ENCODE measurements around the gene THSD4. TPM values are rescaled to one million over a fixed set of nuclear protein-coding genes. Genes with fewer than 3 reads are reported as not detected.

THSD4 gene
- total RNA-seq, 1 experiment from 2014 or later = 65.4 TPM

DNA sequence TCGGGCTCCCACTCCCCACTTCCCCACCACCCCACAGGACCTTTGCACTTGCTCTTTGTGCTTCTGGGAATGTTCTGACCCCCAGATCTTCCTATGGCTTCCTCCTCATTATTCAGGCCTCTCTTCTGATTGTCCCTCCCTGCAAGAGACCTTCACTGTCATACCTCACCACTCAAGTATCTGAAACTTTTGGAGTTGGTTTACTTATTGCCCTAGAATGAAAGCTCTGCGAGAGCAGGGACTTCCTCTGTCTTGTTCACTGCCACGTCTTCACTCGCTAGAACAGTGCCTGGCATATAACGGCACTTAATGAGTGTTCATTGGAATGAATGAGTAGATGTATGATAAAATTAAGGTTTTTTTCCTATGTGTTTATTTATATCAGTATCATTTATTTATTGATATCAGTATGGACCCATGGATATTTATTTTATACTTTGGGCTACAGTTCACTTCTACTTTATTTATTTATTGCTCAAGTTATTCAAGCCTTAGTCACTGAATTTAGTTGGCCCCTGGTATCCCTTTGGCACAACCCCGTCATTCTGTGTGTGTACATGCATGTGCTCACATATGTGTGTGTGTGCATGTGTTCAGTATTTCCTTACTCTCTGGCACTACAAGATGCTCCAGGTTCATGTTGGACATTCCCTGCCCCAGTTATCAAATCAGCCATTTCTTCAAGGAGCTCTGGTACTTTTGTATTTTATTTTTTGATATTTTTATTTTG is 197.6 kb downstream of the THSD4 start:
- no peaks in the 10 kb centered on the region for H3K36me3 ChIP-seq (ENCODE audit: control insufficient read depth, insufficient read depth, low read length)
- POLR2A ChIA-PET = no interaction called here
- CTCF ChIA-PET = no interaction called here
- DNase-seq (ENCODE audit: low read depth, low spot score) (no peak), ATAC-seq (no peak)
- TF ChIP-seq SIN3A (IDR thresholded peaks at IDR 0.05; ENCODE audit: borderline replicate concordance, insufficient read depth, low read depth, low read length) = no peak
- TF ChIP-seq TCF7L2 (IDR thresholded peaks at IDR 0.05; ENCODE audit: low read depth, low read length) = no peak
- TF ChIP-seq, protein P1, sequence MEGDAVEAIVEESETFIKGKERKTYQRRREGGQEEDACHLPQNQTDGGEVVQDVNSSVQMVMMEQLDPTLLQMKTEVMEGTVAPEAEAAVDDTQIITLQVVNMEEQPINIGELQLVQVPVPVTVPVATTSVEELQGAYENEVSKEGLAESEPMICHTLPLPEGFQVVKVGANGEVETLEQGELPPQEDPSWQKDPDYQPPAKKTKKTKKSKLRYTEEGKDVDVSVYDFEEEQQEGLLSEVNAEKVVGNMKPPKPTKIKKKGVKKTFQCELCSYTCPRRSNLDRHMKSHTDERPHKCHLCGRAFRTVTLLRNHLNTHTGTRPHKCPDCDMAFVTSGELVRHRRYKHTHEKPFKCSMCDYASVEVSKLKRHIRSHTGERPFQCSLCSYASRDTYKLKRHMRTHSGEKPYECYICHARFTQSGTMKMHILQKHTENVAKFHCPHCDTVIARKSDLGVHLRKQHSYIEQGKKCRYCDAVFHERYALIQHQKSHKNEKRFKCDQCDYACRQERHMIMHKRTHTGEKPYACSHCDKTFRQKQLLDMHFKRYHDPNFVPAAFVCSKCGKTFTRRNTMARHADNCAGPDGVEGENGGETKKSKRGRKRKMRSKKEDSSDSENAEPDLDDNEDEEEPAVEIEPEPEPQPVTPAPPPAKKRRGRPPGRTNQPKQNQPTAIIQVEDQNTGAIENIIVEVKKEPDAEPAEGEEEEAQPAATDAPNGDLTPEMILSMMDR (IDR thresholded peaks at IDR 0.05) = no peak
- TF ChIP-seq, protein P2, sequence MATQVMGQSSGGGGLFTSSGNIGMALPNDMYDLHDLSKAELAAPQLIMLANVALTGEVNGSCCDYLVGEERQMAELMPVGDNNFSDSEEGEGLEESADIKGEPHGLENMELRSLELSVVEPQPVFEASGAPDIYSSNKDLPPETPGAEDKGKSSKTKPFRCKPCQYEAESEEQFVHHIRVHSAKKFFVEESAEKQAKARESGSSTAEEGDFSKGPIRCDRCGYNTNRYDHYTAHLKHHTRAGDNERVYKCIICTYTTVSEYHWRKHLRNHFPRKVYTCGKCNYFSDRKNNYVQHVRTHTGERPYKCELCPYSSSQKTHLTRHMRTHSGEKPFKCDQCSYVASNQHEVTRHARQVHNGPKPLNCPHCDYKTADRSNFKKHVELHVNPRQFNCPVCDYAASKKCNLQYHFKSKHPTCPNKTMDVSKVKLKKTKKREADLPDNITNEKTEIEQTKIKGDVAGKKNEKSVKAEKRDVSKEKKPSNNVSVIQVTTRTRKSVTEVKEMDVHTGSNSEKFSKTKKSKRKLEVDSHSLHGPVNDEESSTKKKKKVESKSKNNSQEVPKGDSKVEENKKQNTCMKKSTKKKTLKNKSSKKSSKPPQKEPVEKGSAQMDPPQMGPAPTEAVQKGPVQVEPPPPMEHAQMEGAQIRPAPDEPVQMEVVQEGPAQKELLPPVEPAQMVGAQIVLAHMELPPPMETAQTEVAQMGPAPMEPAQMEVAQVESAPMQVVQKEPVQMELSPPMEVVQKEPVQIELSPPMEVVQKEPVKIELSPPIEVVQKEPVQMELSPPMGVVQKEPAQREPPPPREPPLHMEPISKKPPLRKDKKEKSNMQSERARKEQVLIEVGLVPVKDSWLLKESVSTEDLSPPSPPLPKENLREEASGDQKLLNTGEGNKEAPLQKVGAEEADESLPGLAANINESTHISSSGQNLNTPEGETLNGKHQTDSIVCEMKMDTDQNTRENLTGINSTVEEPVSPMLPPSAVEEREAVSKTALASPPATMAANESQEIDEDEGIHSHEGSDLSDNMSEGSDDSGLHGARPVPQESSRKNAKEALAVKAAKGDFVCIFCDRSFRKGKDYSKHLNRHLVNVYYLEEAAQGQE (IDR thresholded peaks at IDR 0.05; ENCODE audit: insufficient read depth in 1 of 2, low read depth in 2 of 2, low read length in 1 of 2) = no peak
- no peak for TF ChIP-seq POLR2AphosphoS5 (IDR thresholded peaks at IDR 0.05; ENCODE audit: low read depth, low read length)
- no peaks in the 10 kb centered on the region for H3K9me3 ChIP-seq (ENCODE audit: control insufficient read depth, insufficient read depth, low read depth, low read length)
- no peaks in the 10 kb centered on the region for H3K4me1 ChIP-seq (ENCODE audit: control insufficient read depth, insufficient read depth, low read length)
- no peaks in the 10 kb centered on the region for H3K27me3 ChIP-seq (ENCODE audit: control insufficient read depth, insufficient read depth, low read length)
- no TSS peak for BruUV-seq (replicated peaks)
- in situ Hi-C loops (cut with HindIII; ENCODE audit: low pct_unique_long_range_greater_than_20kb, low sequenced_read_pairs) = no loop called here
- intact Hi-C loops (cut with micrococcal nuclease; ENCODE audit: unreplicated experiment) = no loop called here
- no peak overlapping the region for H3K4me3 ChIP-seq (ENCODE audit: low read depth in 2 of 2, low read length in 2 of 2)
- no peak overlapping the region for H3K27ac ChIP-seq (ENCODE audit: low read length)

DNA sequence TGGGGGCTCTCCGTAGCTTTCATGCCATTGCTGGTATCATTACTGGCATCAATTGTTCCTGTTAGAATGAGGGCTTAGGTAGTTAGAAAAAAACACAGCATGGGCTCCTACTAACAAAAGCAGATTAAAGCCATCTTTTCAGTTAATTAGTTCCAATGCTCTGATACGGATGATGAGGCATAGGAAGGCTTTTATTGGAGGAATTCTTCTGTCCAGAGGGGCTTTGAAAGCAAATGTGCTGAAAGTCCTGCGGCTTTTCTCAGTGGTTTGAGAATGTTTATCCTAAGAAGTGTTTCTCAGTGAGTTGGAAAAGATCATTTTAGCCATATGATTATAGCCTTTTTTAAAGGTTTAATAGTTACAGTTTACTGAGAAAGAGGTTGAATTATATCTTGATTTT is 198.5 kb downstream of the THSD4 start:
- Histone ChIP-seq H3K9me3 (ENCODE audit: control insufficient read depth, insufficient read depth, low read depth, low read length) (no peaks in the 10 kb centered on the region), H3K4me3 (ENCODE audit: low read depth in 2 of 2, low read length in 2 of 2) (no peak overlapping the region), H3K36me3 (ENCODE audit: control insufficient read depth, insufficient read depth, low read length) (no peaks in the 10 kb centered on the region), H3K27me3 (ENCODE audit: control insufficient read depth, insufficient read depth, low read length) (no peaks in the 10 kb centered on the region), H3K4me1 (ENCODE audit: control insufficient read depth, insufficient read depth, low read length) (no peaks in the 10 kb centered on the region), H3K27ac (ENCODE audit: low read length) (no peak overlapping the region)
- DNase-seq (ENCODE audit: low read depth, low spot score) (no peak), ATAC-seq (no peak)
- in situ Hi-C loops (cut with HindIII; ENCODE audit: low pct_unique_long_range_greater_than_20kb, low sequenced_read_pairs) (no loop called here), intact Hi-C loops (cut with micrococcal nuclease; ENCODE audit: unreplicated experiment) (no loop called here)
- TF ChIP-seq SIN3A (IDR thresholded peaks at IDR 0.05; ENCODE audit: borderline replicate concordance, insufficient read depth, low read depth, low read length) (no peak), POLR2AphosphoS5 (IDR thresholded peaks at IDR 0.05; ENCODE audit: low read depth, low read length) (no peak)
- TF ChIP-seq, protein P1 (IDR thresholded peaks at IDR 0.05) = no peak
- TF ChIP-seq, protein P2 (IDR thresholded peaks at IDR 0.05; ENCODE audit: insufficient read depth in 1 of 2, low read depth in 2 of 2, low read length in 1 of 2) = no peak
- POLR2A ChIA-PET = no interaction called here
- BruUV-seq (replicated peaks) = no TSS peak
- CTCF ChIA-PET = no interaction called here
